GM18858 (cell line): ENCODE measurements around the gene TBC1D10A.

Source experiments
- ATAC-seq: cut with Tn5 transposase; IDR thresholded peaks from one replicate; pipeline ENCODE4 v1.9.1; 2021; ENCODE audit not compliant: unreplicated experiment

The TBC1D10A gene

GRCh38 chr22:30326706-30327362, at the start of gene TBC1D10A:
TBC1D10A (minus strand) TSS chr22:30326941; CDS start chr22:30326881, 60 bp downstream.
- peak; percentile 64 for ATAC-seq

GRCh38 chr22:30375312-30375849, 48.6 kb upstream of the TBC1D10A start:
- ATAC-seq = no peak

GRCh38 chr22:30373331-30374325, 46.9 kb upstream of the TBC1D10A start:
- no peak for ATAC-seq

GRCh38 chr22:30372915-30373314, 46.2 kb upstream of the TBC1D10A start:
- no peak for ATAC-seq

- ATAC-seq = no peak
These were observed 45.2 kb upstream of the TBC1D10A start for GRCh38 chr22:30371981-30372380.

- no peak for ATAC-seq
These were observed 44.6 kb upstream of the TBC1D10A start for GRCh38 chr22:30371321-30371720.

- ATAC-seq = no peak
These were observed 44.0 kb upstream of the TBC1D10A start for GRCh38 chr22:30370641-30371230.

GRCh38 chr22:30368420-30368819, 41.7 kb upstream of the TBC1D10A start:
- ATAC-seq = no peak

GRCh38 chr22:30365891-30366290, 39.1 kb upstream of the TBC1D10A start:
- no peak for ATAC-seq

GRCh38 chr22:30362651-30363281, 36.0 kb upstream of the TBC1D10A start:
- ATAC-seq = no peak

- ATAC-seq = no peak
These were observed 35.3 kb upstream of the TBC1D10A start for GRCh38 chr22:30361916-30362650.

GRCh38 chr22:30358541-30358940, 31.8 kb upstream of the TBC1D10A start:
- no peak for ATAC-seq

- ATAC-seq = no peak
These were observed 31.0 kb upstream of the TBC1D10A start for GRCh38 chr22:30357650-30358215.

- no peak for ATAC-seq
These were observed 30.5 kb upstream of the TBC1D10A start for GRCh38 chr22:30357236-30357570.

- ATAC-seq = peak; percentile 79
These were observed 29.9 kb upstream of the TBC1D10A start, which contains the start of the genes CCDC157 and SF3A1 for GRCh38 chr22:30356449-30357235. CCDC157 (plus strand) TSS chr22:30357007; CDS start chr22:30366001, 8,994 bp downstream. SF3A1 (minus strand) TSS chr22:30356894; CDS start chr22:30356792, 102 bp downstream.

- no peak for ATAC-seq
These were observed 27.9 kb upstream of the TBC1D10A start for GRCh38 chr22:30354644-30355043.

- no peak for ATAC-seq
These were observed 24.5 kb upstream of the TBC1D10A start for GRCh38 chr22:30351226-30351625.

GRCh38 chr22:30348809-30349208, 22.1 kb upstream of the TBC1D10A start:
- ATAC-seq = no peak

GRCh38 chr22:30348404-30348803, 21.7 kb upstream of the TBC1D10A start:
- ATAC-seq = no peak
